Rectal smooth muscle tissue (tissue), 1 donor: Measurements from ENCODE around the gene PUSL1.
A peak's percentile ranks its signal among the peaks of the same experiment; 100 is the strongest.

ENCODE experiments used
- H3K27ac ChIP-seq: one replicate; pipeline ENCODE4 v1.7.0; 2013; ENCODE audit warnings: low read depth, low read length, inconsistent platforms
- H3K27me3 ChIP-seq: one replicate; pipeline ENCODE4 v1.7.0; 2013; ENCODE audit warnings: low read length; ENCODE audit not compliant: control insufficient read depth, insufficient read depth
- H3K36me3 ChIP-seq: one replicate; pipeline ENCODE4 v1.7.0; 2013; ENCODE audit warnings: low read length; ENCODE audit not compliant: control insufficient read depth, insufficient read depth
- H3K4me1 ChIP-seq: one replicate; pipeline ENCODE4 v1.7.0; 2013; ENCODE audit warnings: low read length; ENCODE audit not compliant: control insufficient read depth, insufficient read depth
- H3K4me3 ChIP-seq: one replicate; pipeline ENCODE4 v1.7.0; 2013; ENCODE audit warnings: low read length
- H3K9ac ChIP-seq: one replicate; pipeline ENCODE4 v1.7.0; 2013; ENCODE audit warnings: low read length

The PUSL1 gene

GRCh38 chr1:1318777-1319645 lies 10.6 kb downstream of the PUSL1 start:
- Histone ChIP-seq H3K27me3 (no peaks in the 10 kb centered on the region), H3K4me1 (peaks cover 13% of the 10 kb centered on the region), H3K4me3 (no peak overlapping the region), H3K36me3 (peaks cover 22% of the 10 kb centered on the region), H3K9ac (no peak overlapping the region), H3K27ac (peak overlapping the region; percentile 7)

- Histone ChIP-seq H3K27ac (no peak overlapping the region), H3K4me1 (peaks cover 13% of the 10 kb centered on the region), H3K36me3 (peaks cover 16% of the 10 kb centered on the region)
Observed at GRCh38 chr1:1319646-1319941, 11.2 kb downstream of the PUSL1 start.

DNA sequence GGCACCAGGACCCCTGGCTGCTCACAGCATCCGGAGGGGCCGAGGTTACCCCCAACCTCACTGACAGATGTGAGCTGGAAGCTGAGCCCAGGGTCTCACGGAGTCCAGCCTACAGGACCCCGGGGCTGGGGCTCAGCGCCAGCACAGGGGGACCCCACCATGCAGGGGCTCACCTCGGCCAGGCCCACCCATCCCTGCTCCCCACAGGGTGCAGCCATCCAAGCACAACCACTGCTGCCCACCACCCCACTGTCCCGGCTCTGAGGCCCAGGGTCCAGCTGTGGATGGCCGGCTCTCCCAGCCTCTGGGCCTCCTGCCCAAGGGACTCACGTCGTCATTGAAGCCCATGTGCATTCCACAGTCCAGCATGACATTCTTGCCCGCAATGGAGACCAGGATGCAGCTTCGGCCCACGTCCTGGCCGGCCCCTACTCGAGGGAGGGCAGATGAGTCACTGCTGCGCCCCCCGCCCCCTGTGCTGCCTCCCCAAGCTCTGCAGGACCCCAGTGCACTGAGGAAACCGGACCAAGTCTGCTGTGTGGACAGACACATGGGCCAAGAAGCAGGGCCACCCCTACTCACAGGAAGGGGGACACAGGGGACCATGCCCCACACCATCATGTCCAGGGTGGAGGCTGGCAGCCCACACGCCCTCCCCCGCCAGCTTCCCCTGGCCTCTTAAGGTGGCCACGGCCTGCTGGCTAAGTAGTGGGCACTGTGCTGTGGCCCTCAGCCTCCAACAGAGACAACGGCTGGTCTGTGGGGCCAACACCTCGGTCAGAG lies 12.5 kb downstream of the PUSL1 start:
- Histone ChIP-seq H3K27ac (no peak overlapping the region), H3K36me3 (peaks cover 14% of the 10 kb centered on the region), H3K9ac (no peak overlapping the region), H3K4me3 (no peak overlapping the region), H3K27me3 (no peaks in the 10 kb centered on the region), H3K4me1 (peaks cover 19% of the 10 kb centered on the region)

More at GRCh38 chr1:1319646-1319941, 11.2 kb downstream of the PUSL1 start:
- Histone ChIP-seq H3K4me3 (no peak overlapping the region), H3K9ac (no peak overlapping the region), H3K27me3 (no peaks in the 10 kb centered on the region)

GRCh38 chr1:1321477-1321876 lies 13.1 kb downstream of the PUSL1 start:
- H3K36me3 ChIP-seq, result peaks cover 16% of the 10 kb centered on the region
- no peak overlapping the region for H3K9ac ChIP-seq
- H3K27ac ChIP-seq, result no peak overlapping the region
- no peaks in the 10 kb centered on the region for H3K27me3 ChIP-seq
- H3K4me3 ChIP-seq, result no peak overlapping the region
- peaks cover 19% of the 10 kb centered on the region for H3K4me1 ChIP-seq

GRCh38 chr1:1322418-1322817 lies 14.0 kb downstream of the PUSL1 start:
- Histone ChIP-seq H3K36me3 (peaks cover 16% of the 10 kb centered on the region), H3K27me3 (no peaks in the 10 kb centered on the region), H3K4me1 (peaks cover 19% of the 10 kb centered on the region), H3K27ac (no peak overlapping the region), H3K9ac (no peak overlapping the region), H3K4me3 (no peak overlapping the region)

- peaks cover 16% of the 10 kb centered on the region for H3K36me3 ChIP-seq
- H3K27ac ChIP-seq, result no peak overlapping the region
- H3K9ac ChIP-seq, result no peak overlapping the region
- H3K4me1 ChIP-seq, result peaks cover 16% of the 10 kb centered on the region
- peak overlapping the region; percentile 10 for H3K4me3 ChIP-seq
- H3K27me3 ChIP-seq, result no peaks in the 10 kb centered on the region
Observed at GRCh38 chr1:1322952-1323351, 14.6 kb downstream of the PUSL1 start.

GRCh38 chr1:1324084-1324523 lies 15.7 kb downstream of the PUSL1 start:
- Histone ChIP-seq H3K36me3 (peaks cover 16% of the 10 kb centered on the region), H3K27ac (peak overlapping the region; percentile 83), H3K27me3 (no peaks in the 10 kb centered on the region), H3K4me3 (peak overlapping the region; percentile 90), H3K9ac (peak overlapping the region; percentile 68), H3K4me1 (peaks cover 11% of the 10 kb centered on the region)

DNA sequence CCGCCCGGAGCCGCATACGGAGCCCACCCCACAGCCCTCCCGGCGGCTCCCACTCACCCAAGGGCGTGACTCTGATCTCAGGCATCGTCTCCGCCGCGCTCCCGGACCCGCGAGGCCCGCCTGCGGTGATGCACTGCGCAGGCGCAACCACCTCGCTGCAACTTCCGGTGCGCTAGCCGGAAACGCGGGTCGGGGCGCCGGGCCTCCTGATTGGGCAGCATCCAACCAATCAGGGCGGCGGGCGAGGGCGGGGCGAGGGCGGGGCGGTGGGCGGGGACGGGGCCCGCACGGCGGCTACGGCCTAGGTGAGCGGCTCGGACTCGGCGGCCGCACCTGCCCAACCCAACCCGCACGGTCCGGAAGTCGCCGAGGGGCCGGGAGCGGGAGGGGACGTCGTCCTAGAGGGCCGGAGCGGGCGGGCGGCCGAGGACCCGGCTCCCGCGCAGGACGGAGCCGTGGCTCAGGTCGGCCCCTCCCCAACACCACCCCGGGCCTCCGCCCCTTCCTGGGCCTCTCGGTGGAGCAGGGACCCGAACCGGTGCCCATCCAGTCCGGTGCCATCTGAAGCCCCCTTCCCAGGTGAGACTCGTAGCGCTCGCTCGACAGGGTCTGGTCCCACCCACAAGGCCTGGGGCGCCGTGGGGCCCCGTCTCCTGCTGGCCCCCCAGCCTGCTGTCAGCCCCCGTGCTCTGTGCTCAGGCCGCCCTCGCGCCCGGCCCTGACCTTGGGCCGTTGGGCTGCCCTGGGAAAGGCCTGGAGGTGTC lies 16.3 kb downstream of the PUSL1 start, which contains the start of the genes CPTP and INTS11:
Gene CPTP, plus strand, starts transcription at position 279 of the 764 bp plus-strand sequence. CDS start 2,109 bp downstream, outside the sequence.
Gene INTS11, minus strand, starts transcription at position 137 of the 764 bp plus-strand sequence. Its CDS starts 52 bp downstream, at position 85.
- Histone ChIP-seq H3K9ac (peak within 1 kb of the TSS; percentile 85), H3K4me3 (peak within 1 kb of the TSS; percentile 90), H3K27ac (peak within 1 kb of the TSS; percentile 83), H3K4me1 (peaks cover 11% of the 10 kb centered on the region), H3K27me3 (no peaks in the 10 kb centered on the region), H3K36me3 (peaks cover 11% of the 10 kb centered on the region)

GRCh38 chr1:1325288-1326074 lies 17.1 kb downstream of the PUSL1 start:
- peak overlapping the region; percentile 67 for H3K27ac ChIP-seq

GRCh38 chr1:1326075-1326605 lies 17.7 kb downstream of the PUSL1 start:
- no peak overlapping the region for H3K27ac ChIP-seq
- no peaks in the 10 kb centered on the region for H3K27me3 ChIP-seq
- H3K9ac ChIP-seq, result no peak overlapping the region
- no peak overlapping the region for H3K4me3 ChIP-seq
- peaks cover 11% of the 10 kb centered on the region for H3K4me1 ChIP-seq
- H3K36me3 ChIP-seq, result peaks cover 2% of the 10 kb centered on the region

More at GRCh38 chr1:1325288-1326074, 17.1 kb downstream of the PUSL1 start:
- H3K36me3 ChIP-seq, result peaks cover 3% of the 10 kb centered on the region
- H3K27me3 ChIP-seq, result no peaks in the 10 kb centered on the region
- peak overlapping the region; percentile 84 for H3K4me3 ChIP-seq
- peaks cover 11% of the 10 kb centered on the region for H3K4me1 ChIP-seq
- H3K9ac ChIP-seq, result peak overlapping the region; percentile 85

DNA sequence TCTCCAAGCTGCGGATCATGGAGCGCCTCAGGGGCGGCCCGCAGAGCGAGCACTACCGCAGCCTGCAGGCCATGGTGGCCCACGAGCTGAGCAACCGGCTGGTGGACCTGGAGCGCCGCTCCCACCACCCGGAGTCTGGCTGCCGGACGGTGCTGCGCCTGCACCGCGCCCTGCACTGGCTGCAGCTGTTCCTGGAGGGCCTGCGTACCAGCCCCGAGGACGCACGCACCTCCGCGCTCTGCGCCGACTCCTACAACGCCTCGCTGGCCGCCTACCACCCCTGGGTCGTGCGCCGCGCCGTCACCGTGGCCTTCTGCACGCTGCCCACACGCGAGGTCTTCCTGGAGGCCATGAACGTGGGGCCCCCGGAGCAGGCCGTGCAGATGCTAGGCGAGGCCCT lies 18.9 kb downstream of the PUSL1 start:
- no peaks in the 10 kb centered on the region for H3K27me3 ChIP-seq
- H3K36me3 ChIP-seq, result peaks cover 2% of the 10 kb centered on the region
- H3K27ac ChIP-seq, result no peak overlapping the region
- peaks cover 9% of the 10 kb centered on the region for H3K4me1 ChIP-seq
- no peak overlapping the region for H3K4me3 ChIP-seq
- no peak overlapping the region for H3K9ac ChIP-seq
